GM12891 (cell line): Measurements from ENCODE around the gene GSTP1.
A peak's percentile ranks its signal among the peaks of the same experiment; 100 is the strongest.

Experiments used
- DNase-seq: peaks from one replicate; pipeline ENCODE4 v3.0.0; 2011; ENCODE audit warnings: low spot score; ENCODE audit not compliant: insufficient read length
- FAIRE-seq: peaks from 2 replicates; lab custom pipeline; 2011; peaks lifted over from hg19 to GRCh38; lab: Jason Lieb, UNC
- PAX5 ChIP-seq: IDR thresholded peaks from 2 replicates; pipeline ENCODE4 v1.6.1; 2011; ENCODE audit warnings: low read length, moderate library complexity, mild to moderate bottlenecking; ENCODE audit not compliant: insufficient read depth, severe bottlenecking
- POLR2A ChIP-seq: IDR thresholded peaks from 2 replicates; pipeline ENCODE4 v1.6.1; 2011; ENCODE audit warnings: low read depth, low read length, control low read depth
- POLR2AphosphoS5 ChIP-seq: IDR thresholded peaks from 2 replicates; pipeline ENCODE4 v1.6.1; 2011; ENCODE audit warnings: low read depth, low read length, control low read depth
- POU2F2 ChIP-seq: IDR thresholded peaks from 2 replicates; pipeline ENCODE4 v1.6.1; 2011; ENCODE audit warnings: low read depth, mild to moderate bottlenecking, control low read depth, low read length, moderate library complexity
- SPI1 ChIP-seq: IDR thresholded peaks from 2 replicates; pipeline ENCODE4 v1.6.1; 2011; ENCODE audit warnings: low read depth, low read length, control low read depth
- TAF1 ChIP-seq: IDR thresholded peaks from 2 replicates; pipeline ENCODE4 v1.6.1; 2011; ENCODE audit warnings: low read depth, low read length, control low read depth

The GSTP1 gene

GRCh38 chr11:67626970-67627369 is 43.4 kb downstream of the GSTP1 start:
- DNase-seq (no peak), FAIRE-seq (no peak)
- TF ChIP-seq POU2F2 (no peak), TAF1 (no peak), SPI1 (no peak), POLR2A (no peak), PAX5 (no peak), POLR2AphosphoS5 (no peak)

DNA sequence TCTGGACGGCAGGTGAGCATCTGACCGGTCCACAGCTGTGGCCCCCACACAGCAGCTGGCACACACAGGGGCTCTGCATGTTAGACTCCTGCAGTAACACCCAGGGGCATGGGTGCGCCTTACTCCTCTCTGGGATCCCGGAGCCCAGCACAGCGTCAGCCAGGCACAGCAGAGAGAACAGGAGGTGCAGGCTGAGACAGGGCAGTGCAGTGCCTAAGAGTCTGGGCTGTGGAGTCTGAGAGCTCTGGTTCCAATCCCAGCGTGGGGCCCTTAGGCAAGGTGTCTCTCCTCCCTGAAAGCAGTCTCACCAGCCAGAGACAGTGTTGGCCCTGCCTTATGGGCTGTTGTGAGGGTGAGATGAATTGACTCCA is 43.8 kb downstream of the GSTP1 start:
- DNase-seq (no peak), FAIRE-seq (no peak)
- TF ChIP-seq TAF1 (no peak), POU2F2 (no peak), POLR2AphosphoS5 (no peak), POLR2A (no peak), SPI1 (no peak)

GRCh38 chr11:67627812-67628624 is 44.4 kb downstream of the GSTP1 start:
- no peak for TF ChIP-seq SPI1
- TF ChIP-seq POLR2A, result no peak
- TF ChIP-seq TAF1, result no peak
- FAIRE-seq, result no peak
- DNase-seq, result no peak

DNA sequence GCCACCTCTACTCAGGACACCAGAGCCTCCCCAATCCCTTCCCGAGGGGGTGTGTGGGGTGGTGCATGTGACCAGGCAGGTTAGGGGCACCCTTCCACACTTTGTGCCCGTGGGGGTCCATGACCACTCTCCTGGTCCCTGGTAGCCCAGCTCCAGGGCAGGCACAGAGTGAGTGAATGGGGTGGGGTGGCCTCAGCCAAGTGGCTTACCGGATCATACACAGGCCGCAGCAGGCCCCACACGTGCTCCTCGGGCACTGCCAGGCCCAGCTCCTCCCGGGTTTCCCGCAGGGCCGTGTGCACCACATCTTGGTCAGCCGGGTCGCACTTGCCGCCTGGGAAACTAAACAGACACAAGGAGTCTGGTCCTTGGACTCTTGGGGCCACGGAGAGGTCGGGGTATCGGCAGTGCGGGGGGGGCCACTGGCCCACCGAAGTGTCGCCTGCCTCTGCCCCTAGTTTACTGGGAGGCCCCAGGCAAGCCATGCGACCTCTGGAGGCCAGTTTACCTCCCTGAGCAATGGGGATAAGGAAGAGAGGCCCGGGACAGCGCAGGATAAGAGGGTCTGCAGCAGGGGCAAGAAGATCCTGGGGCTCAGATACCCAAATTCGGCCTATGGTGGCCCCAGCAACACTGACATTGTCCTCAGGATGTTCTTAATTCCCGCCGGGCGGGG is 45.2 kb downstream of the GSTP1 start:
- FAIRE-seq, result no peak
- no peak for DNase-seq
- TF ChIP-seq POLR2AphosphoS5, result no peak
- no peak for TF ChIP-seq SPI1
- no peak for TF ChIP-seq PAX5
- TF ChIP-seq POLR2A, result no peak
- TF ChIP-seq POU2F2, result no peak
- no peak for TF ChIP-seq TAF1

DNA sequence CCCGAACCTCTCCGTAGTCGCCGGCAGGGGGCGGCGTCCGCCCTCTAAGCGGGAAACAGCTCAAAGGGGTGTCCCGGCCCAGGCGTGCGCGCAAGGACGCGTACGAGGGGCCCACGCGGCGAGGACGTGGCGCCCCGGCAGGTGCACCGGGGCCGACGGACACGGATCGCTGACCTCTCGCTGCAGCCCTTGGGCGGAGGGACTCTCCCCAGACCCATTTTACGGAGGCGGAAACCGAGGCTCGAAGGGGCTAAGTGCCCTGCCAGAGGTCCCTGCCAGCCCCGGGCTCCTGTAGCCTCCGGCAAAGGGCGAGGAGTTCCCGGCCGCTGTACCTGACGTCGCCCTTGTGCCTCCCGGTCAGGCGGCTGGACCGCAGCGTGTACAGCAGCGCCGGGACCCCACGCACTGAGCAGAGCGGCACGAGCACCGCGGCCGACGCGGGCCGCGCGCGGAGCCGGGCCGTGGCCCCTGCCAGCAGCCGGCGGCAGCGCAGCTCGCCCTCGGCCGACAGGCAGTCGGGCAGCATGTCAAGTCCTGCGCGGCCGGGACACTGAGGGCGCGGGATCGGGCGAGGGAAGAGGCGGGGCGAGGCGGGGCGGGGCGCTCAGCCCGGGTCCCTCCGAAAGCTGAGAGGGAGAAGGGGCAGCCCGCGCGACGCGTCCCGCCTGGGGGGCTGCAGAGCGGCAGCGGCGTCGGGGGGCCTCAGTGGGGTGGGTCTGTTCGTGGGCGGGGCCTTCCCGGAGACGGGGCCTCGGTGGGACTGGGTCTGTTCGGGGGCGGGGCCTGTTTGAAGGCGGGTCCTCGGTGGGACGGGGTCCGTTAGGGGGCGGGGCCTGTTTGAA is 46.0 kb downstream of the GSTP1 start, which contains the start of gene NUDT8:
Gene NUDT8 (minus strand): TSS at position 552 of the 842 bp plus-strand sequence. CDS start 26 bp downstream, at position 526.
- peak; percentile 96 for TF ChIP-seq PAX5
- TF ChIP-seq SPI1, result no peak
- DNase-seq (peak; percentile 88), FAIRE-seq (no peak)

DNA sequence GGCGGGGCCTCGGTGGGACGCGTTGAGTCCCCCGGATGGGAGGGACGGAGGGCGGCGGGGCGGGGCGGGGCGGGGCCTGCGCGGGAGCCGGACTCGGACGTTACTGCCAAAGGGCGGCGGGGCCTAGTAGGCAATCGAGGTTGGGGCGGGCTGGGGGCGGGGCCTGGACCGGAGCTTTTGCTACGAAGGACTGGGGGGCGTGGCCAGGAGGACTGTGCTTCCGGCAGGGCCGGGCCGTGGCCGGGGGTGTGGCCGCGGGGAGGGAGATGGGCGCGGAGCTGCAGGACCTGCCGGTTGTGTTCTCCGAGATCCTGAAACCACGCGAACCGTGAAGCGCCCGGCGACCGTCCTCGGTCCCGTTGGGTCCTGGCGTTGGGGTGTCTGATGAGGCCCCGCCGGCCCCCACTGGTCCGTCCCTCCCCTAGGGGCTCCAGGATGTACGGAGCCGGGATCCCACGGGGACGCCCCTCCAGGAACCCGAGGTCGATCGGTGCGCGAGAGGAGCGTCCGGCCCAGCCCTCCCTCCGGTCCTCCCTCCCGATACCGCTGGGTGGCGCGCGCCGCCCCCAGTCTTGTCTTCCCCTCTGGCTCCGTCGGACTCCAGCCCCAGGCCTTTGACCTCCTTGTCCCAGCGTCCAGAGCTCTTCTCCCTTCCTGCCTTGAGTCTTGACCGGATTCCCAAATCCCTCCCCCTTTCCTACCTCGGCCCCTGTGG is 46.8 kb downstream of the GSTP1 start:
- no peak for TF ChIP-seq POU2F2
- TF ChIP-seq SPI1, result no peak
- no peak for TF ChIP-seq POLR2AphosphoS5
- TF ChIP-seq TAF1, result no peak
- FAIRE-seq (peak; percentile 93), DNase-seq (peak; percentile 99)

- TF ChIP-seq POLR2AphosphoS5, result no peak
- no peak for TF ChIP-seq POU2F2
- TF ChIP-seq SPI1, result no peak
- DNase-seq, result no peak
- FAIRE-seq, result peak; percentile 23
Observed at GRCh38 chr11:67630943-67631331, 47.3 kb downstream of the GSTP1 start.

DNA sequence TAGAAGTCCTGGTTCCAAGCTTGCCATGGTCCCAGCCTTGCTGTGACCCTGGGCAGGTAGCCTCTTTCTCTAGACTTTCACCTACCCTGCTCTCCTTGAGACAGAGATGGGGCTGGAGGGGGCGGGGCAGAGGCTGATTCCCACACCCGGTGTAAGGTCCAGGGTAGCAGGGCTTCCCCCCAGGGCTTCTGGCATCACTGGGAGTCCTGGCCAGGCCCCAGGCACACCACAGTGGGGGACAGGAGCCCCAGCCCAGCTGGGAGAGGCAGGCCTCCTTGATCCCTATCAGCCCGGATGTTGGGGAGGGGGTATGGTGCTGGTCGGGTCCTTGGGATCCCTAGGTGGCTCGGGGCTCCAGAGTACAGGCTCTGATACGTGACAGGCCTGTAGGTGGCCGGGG is 47.8 kb downstream of the GSTP1 start:
- FAIRE-seq (no peak), DNase-seq (no peak)
- TF ChIP-seq POLR2A, result no peak
- TF ChIP-seq POU2F2, result no peak
- TF ChIP-seq TAF1, result no peak
- TF ChIP-seq POLR2AphosphoS5, result no peak
- no peak for TF ChIP-seq SPI1
- TF ChIP-seq PAX5, result no peak

GRCh38 chr11:67631853-67632174 is 48.2 kb downstream of the GSTP1 start:
- no peak for TF ChIP-seq POU2F2
- FAIRE-seq (no peak), DNase-seq (no peak)
